GM23338 (cell line): ENCODE data around the gene FYN. TPM values are rescaled to one million over a fixed set of nuclear protein-coding genes. Genes with fewer than 3 reads are reported as not detected.
A peak's percentile ranks its signal among the peaks of the same experiment; 100 is the strongest.

Experiments used
- ATAC-seq: fragments of 200-7000 bp; cut with Tn5 transposase; 3 replicates; pipeline ENCODE4 v1.9.1; 2020
- DNase-seq: peaks from one replicate; pipeline ENCODE4 v3.0.0-alpha.2; 2015; ENCODE audit warnings: low spot score
- H2AFZ ChIP-seq: fragments of 200-600 bp; sonication (generic); 2 replicates; pipeline ENCODE4 v1.8.0; 2016; ENCODE audit warnings: antibody characterized with exemption, mild to moderate bottlenecking, moderate library complexity
- H3F3A ChIP-seq: fragments of 200-600 bp; sonication (generic); replicated peaks from 2 replicates; pipeline ENCODE4 v1.8.0; 2017; ENCODE audit warnings: antibody characterized with exemption, mixed run types, low read depth
- H3K27ac ChIP-seq: fragments of 200-600 bp; sonication (generic); 2 replicates; pipeline ENCODE4 v1.6.1; 2016; ENCODE audit warnings: low read depth
- H3K27me3 ChIP-seq: fragments of 200-600 bp; sonication (generic); 2 replicates; pipeline ENCODE4 v1.8.0; 2016; ENCODE audit warnings: mild to moderate bottlenecking, mixed run types, moderate library complexity; ENCODE audit not compliant: insufficient read depth
- H3K36me3 ChIP-seq: fragments of 200-600 bp; sonication (generic); 2 replicates; pipeline ENCODE4 v1.8.0; 2016; ENCODE audit warnings: mild to moderate bottlenecking; ENCODE audit not compliant: insufficient read depth
- H3K4me1 ChIP-seq: fragments of 200-600 bp; sonication (generic); 2 replicates; pipeline ENCODE4 v1.8.0; 2016; ENCODE audit warnings: mild to moderate bottlenecking, moderate library complexity; ENCODE audit not compliant: insufficient read depth
- H3K4me2 ChIP-seq: fragments of 200-600 bp; sonication (generic); 2 replicates; pipeline ENCODE4 v1.7.1; 2017; ENCODE audit warnings: mixed run types
- H3K4me3 ChIP-seq: fragments of 200-600 bp; sonication (generic); 2 replicates; pipeline ENCODE4 v1.6.1; 2016; ENCODE audit warnings: mixed run types
- H3K79me2 ChIP-seq: fragments of 200-600 bp; sonication (generic); replicated peaks from 2 replicates; pipeline ENCODE4 v1.8.0; 2017; ENCODE audit warnings: mild to moderate bottlenecking; ENCODE audit not compliant: insufficient read depth
- H3K9me2 ChIP-seq: fragments of 200-600 bp; sonication (generic); 2 replicates; pipeline ENCODE4 v1.8.0; 2017; ENCODE audit not compliant: insufficient read depth
- H4K20me1 ChIP-seq: fragments of 200-600 bp; sonication (generic); replicated peaks from 2 replicates; pipeline ENCODE4 v1.8.0; 2017; ENCODE audit warnings: mild to moderate bottlenecking; ENCODE audit not compliant: insufficient read depth
- H3K27ac Mint-ChIP-seq: 2 replicates; pipeline ENCODE4 v1.8.0; 2020; ENCODE audit warnings: inconsistent platforms, mild to moderate bottlenecking, moderate library complexity, mixed read lengths
- H3K27me3 Mint-ChIP-seq: 3 replicates; pipeline ENCODE4 v1.8.0; 2022; ENCODE audit warnings: low read depth, mild to moderate bottlenecking, moderate library complexity, mixed read lengths, inconsistent platforms; ENCODE audit not compliant: insufficient read depth, poor library complexity
- H3K36me3 Mint-ChIP-seq: 3 replicates; pipeline ENCODE4 v1.8.0; 2021; ENCODE audit warnings: low read depth, mild to moderate bottlenecking, inconsistent platforms, moderate library complexity, mixed read lengths
- H3K4me1 Mint-ChIP-seq: 3 replicates; pipeline ENCODE4 v1.8.0; 2020; ENCODE audit warnings: mild to moderate bottlenecking, inconsistent platforms, mixed read lengths
- H3K4me3 Mint-ChIP-seq: 3 replicates; pipeline ENCODE4 v1.8.0; 2021; ENCODE audit warnings: moderate library complexity, mild to moderate bottlenecking, inconsistent platforms, mixed read lengths
- H3K9me3 Mint-ChIP-seq: 3 replicates; pipeline ENCODE4 v1.8.0; 2020; ENCODE audit warnings: moderate library complexity, mild to moderate bottlenecking, inconsistent platforms, mixed read lengths
- CREB1 ChIP-seq: fragments of 250-450 bp; sonication (Bioruptor Pico); IDR thresholded peaks from 2 replicates; pipeline ENCODE4 v1.5.0; 2020; ENCODE audit warnings: low read depth, mild to moderate bottlenecking, moderate library complexity
- CTCF ChIP-seq, 2 experiments: fragments of 200-600 bp in 1 of 2; sonication (generic) in 1 of 2; conservative IDR thresholded peaks; 2 replicates each; pipeline versions ENCODE4 v1.5.1 to v1.6.1; 2016 to 2017; ENCODE audit warnings: antibody characterized with exemption in 2 of 2, low read depth in 2 of 2, mild to moderate bottlenecking in 2 of 2, moderate library complexity in 1 of 2
- ETS1 ChIP-seq: IDR thresholded peaks from 2 replicates; pipeline ENCODE4 v1.6.1; 2016; ENCODE audit warnings: antibody characterized with exemption
- EZH2 ChIP-seq: fragments of 200-600 bp; sonication (generic); IDR thresholded peaks from one replicate; pipeline ENCODE4 v1.8.0; 2017; ENCODE audit warnings: antibody characterized with exemption, mild to moderate bottlenecking, low read depth; ENCODE audit not compliant: unreplicated experiment
- EZH2phosphoT487 ChIP-seq: fragments of 200-600 bp; sonication (generic); IDR thresholded peaks from one replicate; pipeline ENCODE4 v1.8.1; 2018; ENCODE audit warnings: antibody characterized with exemption; ENCODE audit not compliant: unreplicated experiment
- JUNB ChIP-seq: IDR thresholded peaks from one replicate; pipeline ENCODE4 v1.6.1; 2016; ENCODE audit warnings: antibody characterized with exemption; ENCODE audit not compliant: unreplicated experiment
- NANOG ChIP-seq: IDR thresholded peaks from 2 replicates; pipeline ENCODE4 v1.6.1; 2016; ENCODE audit warnings: antibody characterized with exemption, borderline replicate concordance
- REST ChIP-seq: IDR thresholded peaks from one replicate; pipeline ENCODE4 v1.6.1; 2018; ENCODE audit warnings: antibody characterized with exemption; ENCODE audit not compliant: unreplicated experiment
- STAT1 ChIP-seq: IDR thresholded peaks from one replicate; pipeline ENCODE4 v1.6.1; 2016; ENCODE audit warnings: antibody characterized with exemption; ENCODE audit not compliant: unreplicated experiment
- ZNF114 ChIP-seq: fragments of 250-450 bp; sonication (Bioruptor Pico); IDR thresholded peaks from 2 replicates; pipeline ENCODE4 v1.5.0; 2020; ENCODE audit warnings: mild to moderate bottlenecking, moderate library complexity
- ZNF462 ChIP-seq: fragments of 250-450 bp; sonication (Bioruptor Pico); IDR thresholded peaks from 2 replicates; pipeline ENCODE4 v1.5.0; 2020; ENCODE audit warnings: mild to moderate bottlenecking, moderate library complexity
- polyA plus RNA-seq: library from polyadenylated mRNA; unstranded; fragments of >200 nt; fragmentation: Nextera tagmentation; extraction: Ambion mirVana; gene quantifications from 2 replicates; pipeline ENCODE4 v1.2.1, GENCODE V29; 2016
- total RNA-seq: library from RNA; depleted of rRNA; stranded (reverse); fragments of >200 nt; shearing (Covaris generic); gene quantifications from 2 replicates; pipeline ENCODE4 v1.2.3, GENCODE V29; 2014

Gene FYN
- total and polyA plus RNA-seq, 2 experiments from 2014 or later: 46.8 to 143 TPM

- TF ChIP-seq ZNF462 (CRISPR knock-in tag) (no peak), ETS1 (no peak), JUNB (no peak), STAT1 (no peak), ZNF114 (CRISPR knock-in tag) (no peak), REST (no peak), CREB1 (no peak), EZH2 (no peak), NANOG (no peak), EZH2phosphoT487 (no peak), CTCF (conservative IDR thresholded peaks at IDR 0.05; ENCODE audit: low read depth in 2 of 2) (no peak; a peak in 1 of 4 replicates)
- Histone ChIP-seq H3K36me3 (no peaks in the 10 kb centered on the region), H3K4me3 (no peak overlapping the region), H3K27me3 (no peaks in the 10 kb centered on the region), H3K4me2 (no peak overlapping the region), H3K79me2 (no peaks in the 10 kb centered on the region), H3K27ac (no peak overlapping the region), H3F3A (no peaks in the 10 kb centered on the region), H3K9me2 (no peaks in the 10 kb centered on the region), H2AFZ (no peak overlapping the region), H4K20me1 (no peaks in the 10 kb centered on the region), H3K4me1 (no peaks in the 10 kb centered on the region)
- H3K27ac Mint-ChIP-seq: no peak overlapping the region
- ATAC-seq: peak; percentile 51; the same call in 2 of the 3 replicates
- DNase-seq: no peak
- no peaks in the 10 kb centered on the region for H3K4me1 Mint-ChIP-seq
- peaks cover 4% of the 10 kb centered on the region; the same call in 2 of the 3 replicates for H3K9me3 Mint-ChIP-seq
- peaks cover 2% of the 10 kb centered on the region for H3K27me3 Mint-ChIP-seq
- H3K36me3 Mint-ChIP-seq: peaks cover 9% of the 10 kb centered on the region; the same call in 2 of the 3 replicates
- H3K4me3 Mint-ChIP-seq: no peak overlapping the region
Measured at GRCh38 chr6:111644893-111645430, 228.3 kb downstream of the FYN start.
